ENCODE results near the gene ARHGAP28.

DNA sequence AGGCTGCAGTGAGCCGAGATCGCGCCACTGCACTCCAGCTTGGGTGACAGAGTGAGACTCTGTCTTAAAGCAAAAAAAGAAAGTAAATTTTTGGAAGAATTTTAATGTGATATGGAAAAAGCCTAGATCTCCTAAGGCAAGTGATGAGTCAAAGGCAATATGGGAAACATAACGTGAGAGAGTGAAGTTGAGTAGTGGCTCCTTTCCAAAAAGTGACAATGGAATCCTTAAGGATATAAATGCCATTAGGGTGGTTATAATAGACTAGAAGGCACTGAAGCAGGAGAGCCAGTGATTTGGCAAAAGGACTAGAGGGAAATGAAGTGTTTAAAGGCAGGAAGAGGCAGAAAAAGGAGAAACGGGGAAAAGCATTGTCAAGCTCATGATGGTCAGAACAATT lies 25.6 kb downstream of the ARHGAP28 start:
- TF ChIP-seq, protein P1, sequence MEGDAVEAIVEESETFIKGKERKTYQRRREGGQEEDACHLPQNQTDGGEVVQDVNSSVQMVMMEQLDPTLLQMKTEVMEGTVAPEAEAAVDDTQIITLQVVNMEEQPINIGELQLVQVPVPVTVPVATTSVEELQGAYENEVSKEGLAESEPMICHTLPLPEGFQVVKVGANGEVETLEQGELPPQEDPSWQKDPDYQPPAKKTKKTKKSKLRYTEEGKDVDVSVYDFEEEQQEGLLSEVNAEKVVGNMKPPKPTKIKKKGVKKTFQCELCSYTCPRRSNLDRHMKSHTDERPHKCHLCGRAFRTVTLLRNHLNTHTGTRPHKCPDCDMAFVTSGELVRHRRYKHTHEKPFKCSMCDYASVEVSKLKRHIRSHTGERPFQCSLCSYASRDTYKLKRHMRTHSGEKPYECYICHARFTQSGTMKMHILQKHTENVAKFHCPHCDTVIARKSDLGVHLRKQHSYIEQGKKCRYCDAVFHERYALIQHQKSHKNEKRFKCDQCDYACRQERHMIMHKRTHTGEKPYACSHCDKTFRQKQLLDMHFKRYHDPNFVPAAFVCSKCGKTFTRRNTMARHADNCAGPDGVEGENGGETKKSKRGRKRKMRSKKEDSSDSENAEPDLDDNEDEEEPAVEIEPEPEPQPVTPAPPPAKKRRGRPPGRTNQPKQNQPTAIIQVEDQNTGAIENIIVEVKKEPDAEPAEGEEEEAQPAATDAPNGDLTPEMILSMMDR (IDR thresholded peaks at IDR 0.05) = no peak
- TF ChIP-seq POLR2A (IDR thresholded peaks at IDR 0.05) (no peak), POLR2AphosphoS5 (IDR thresholded peaks at IDR 0.05; ENCODE audit: insufficient read depth in 1 of 2, low read depth in 1 of 2) (no peak)

Measured in vagina (tissue), 2 donors.